Mesenchymal stem cell (in vitro differentiated cells and primary cell): ENCODE data around the gene DENND2A.
A peak's percentile ranks its signal among the peaks of the same experiment; 100 is the strongest.
"Not testable (repeated sequence)": the region's sequence is repeated elsewhere in the genome, so short reads cannot be mapped to it uniquely, and the experiment has no call there.

Experiments
- DNase-seq: peaks from one replicate; pipeline ENCODE4 v3.0.0-alpha.2; 2013
- H2AFZ ChIP-seq: one replicate; pipeline ENCODE4 v1.6.1; 2013; ENCODE audit warnings: low read depth, mild to moderate bottlenecking, control low read depth, inconsistent platforms, low read length, moderate library complexity
- H2AK5ac ChIP-seq: 2 replicates; pipeline ENCODE4 v1.6.1; 2013; ENCODE audit warnings: low read length, moderate library complexity, mild to moderate bottlenecking, inconsistent platforms; ENCODE audit not compliant: severe bottlenecking
- H2BK120ac ChIP-seq: one replicate; pipeline ENCODE4 v1.6.1; 2013; ENCODE audit warnings: low read depth, mild to moderate bottlenecking, inconsistent platforms, low read length, moderate library complexity
- H2BK12ac ChIP-seq, 2 experiments: one replicate each; pipeline ENCODE4 v1.6.1; 2013; ENCODE audit warnings: inconsistent platforms in 2 of 2, low read length in 2 of 2, mild to moderate bottlenecking in 2 of 2, moderate library complexity in 2 of 2, control low read depth in 1 of 2
- H2BK15ac ChIP-seq: one replicate; pipeline ENCODE4 v1.6.1; 2013; ENCODE audit warnings: mild to moderate bottlenecking, low read depth, inconsistent platforms; ENCODE audit not compliant: poor library complexity, severe bottlenecking
- H2BK5ac ChIP-seq: 2 replicates; pipeline ENCODE4 v1.6.1; 2013; ENCODE audit warnings: low read depth, mild to moderate bottlenecking, low read length, control low read depth, inconsistent platforms; ENCODE audit not compliant: poor library complexity, severe bottlenecking
- H3K14ac ChIP-seq, 2 experiments: one replicate each; pipeline ENCODE4 v1.6.1; 2013; ENCODE audit warnings: inconsistent platforms in 2 of 2, low read length in 2 of 2, control low read depth in 1 of 2, mild to moderate bottlenecking in 1 of 2, moderate library complexity in 1 of 2
- H3K18ac ChIP-seq, 2 experiments: one replicate each; pipeline ENCODE4 v1.6.1; 2013; ENCODE audit warnings: inconsistent platforms in 2 of 2, low read length in 2 of 2, control low read depth in 1 of 2, low read depth in 1 of 2, mild to moderate bottlenecking in 1 of 2
- H3K23ac ChIP-seq, 2 experiments: one replicate each; pipeline ENCODE4 v1.6.1; 2013; ENCODE audit warnings: inconsistent platforms in 2 of 2, low read length in 2 of 2, mild to moderate bottlenecking in 2 of 2, moderate library complexity in 2 of 2, control low read depth in 1 of 2
- H3K27ac ChIP-seq: 2 replicates; pipeline ENCODE4 v1.5.1; 2013; ENCODE audit warnings: mild to moderate bottlenecking, moderate library complexity, low read length, control low read depth, inconsistent platforms; ENCODE audit not compliant: poor library complexity, severe bottlenecking
- H3K27me3 ChIP-seq, 2 experiments: 2 replicates each; pipeline versions ENCODE4 v1.6.1 to v1.7.0; 2013; ENCODE audit warnings: low read length in 2 of 2, mild to moderate bottlenecking in 2 of 2, moderate library complexity in 2 of 2, control low read depth in 1 of 2, inconsistent platforms in 1 of 2; ENCODE audit not compliant: control insufficient read depth in 1 of 2, insufficient read depth in 1 of 2
- H3K36me3 ChIP-seq, 2 experiments: 2 replicates each; pipeline versions ENCODE4 v1.6.1 to v1.7.0; 2013; ENCODE audit warnings: low read length in 2 of 2, control low read depth in 1 of 2, inconsistent platforms in 1 of 2, low read depth in 1 of 2, mild to moderate bottlenecking in 1 of 2; ENCODE audit not compliant: insufficient read depth in 2 of 2, control insufficient read depth in 1 of 2
- H3K4ac ChIP-seq, 2 experiments: one replicate each; pipeline ENCODE4 v1.6.1; 2013; ENCODE audit warnings: inconsistent platforms in 2 of 2, low read length in 2 of 2, mild to moderate bottlenecking in 2 of 2, moderate library complexity in 2 of 2, control low read depth in 1 of 2, low read depth in 1 of 2
- H3K4me1 ChIP-seq: 2 replicates; pipeline ENCODE4 v1.6.1; 2013; ENCODE audit warnings: low read depth, low read length, control low read depth; ENCODE audit not compliant: control insufficient read depth, insufficient read depth
- H3K4me2 ChIP-seq: 2 replicates; pipeline ENCODE4 v1.6.1; 2013; ENCODE audit warnings: low read length, mild to moderate bottlenecking, inconsistent platforms; ENCODE audit not compliant: poor library complexity, severe bottlenecking
- H3K4me3 ChIP-seq, 2 experiments: 2 replicates each; pipeline versions ENCODE4 v1.5.1 to v1.7.0; 2013; ENCODE audit warnings: low read length in 2 of 2, mild to moderate bottlenecking in 2 of 2, control low read depth in 1 of 2, low read depth in 1 of 2; ENCODE audit not compliant: insufficient read depth in 1 of 2
- H3K79me1 ChIP-seq: replicated peaks from 2 replicates; pipeline ENCODE4 v1.6.1; 2013; ENCODE audit warnings: mild to moderate bottlenecking, control low read depth, low read length, inconsistent platforms; ENCODE audit not compliant: poor library complexity, severe bottlenecking
- H3K9ac ChIP-seq: 2 replicates; pipeline ENCODE4 v1.7.0; 2013; ENCODE audit warnings: mild to moderate bottlenecking, low read length, moderate library complexity
- H3K9me3 ChIP-seq: 2 replicates; pipeline ENCODE4 v1.7.0; 2013; ENCODE audit warnings: mild to moderate bottlenecking, low read length; ENCODE audit not compliant: control insufficient read depth
- H4K8ac ChIP-seq: one replicate; pipeline ENCODE4 v1.6.1; 2013; ENCODE audit warnings: inconsistent platforms, mild to moderate bottlenecking, low read length, moderate library complexity
- H4K91ac ChIP-seq: one replicate; pipeline ENCODE4 v1.6.1; 2013; ENCODE audit warnings: mild to moderate bottlenecking, low read length, inconsistent platforms
- WGBS: methylation state at CpG from one replicate; pipeline ENCODE4 v1.1.7; 2013; ENCODE audit warnings: mixed read lengths; 5-methylcytosine and 5-hydroxymethylcytosine counted together

DENND2A gene

GRCh38 chr7:140517546-140518369 lies 122.9 kb downstream of the DENND2A start:
- no peak overlapping the region for H4K91ac ChIP-seq
- H3K36me3 ChIP-seq, result peaks cover 13 to 59% of the 10 kb centered on the region in 2 experiments
- H3K27me3 ChIP-seq, result no peaks in the 10 kb centered on the region
- peak overlapping the region; percentile 71 for H3K9ac ChIP-seq
- peaks cover 10% of the 10 kb centered on the region for H3K79me1 ChIP-seq
- H3K4me3 ChIP-seq, result peak overlapping the region in 1 of 2 experiments; percentile 17
- H2AFZ ChIP-seq, result peak overlapping the region; percentile 46
- no peak overlapping the region for H3K27ac ChIP-seq
- H2BK15ac ChIP-seq, result no peak overlapping the region
- H4K8ac ChIP-seq, result no peak overlapping the region
- H2AK5ac ChIP-seq, result no peak overlapping the region
- H3K4ac ChIP-seq, result no peak overlapping the region
- H3K14ac ChIP-seq, result peak overlapping the region in 1 of 2 experiments; percentile 68
- peak overlapping the region in 1 of 2 experiments; percentile 37 for H2BK12ac ChIP-seq
- no peaks in the 10 kb centered on the region for H3K9me3 ChIP-seq
- no peak overlapping the region for H2BK120ac ChIP-seq
- DNase-seq, result peak; percentile 89
- no peak overlapping the region for H3K4me2 ChIP-seq
- no peak overlapping the region for H3K18ac ChIP-seq
- 51% methylated on average over 26 of the region's 31 CpGs for WGBS
- no peak overlapping the region for H3K23ac ChIP-seq
- no peak overlapping the region for H2BK5ac ChIP-seq
- H3K4me1 ChIP-seq, result peaks cover 2% of the 10 kb centered on the region

GRCh38 chr7:140512317-140513000 lies 128.2 kb downstream of the DENND2A start:
- peak overlapping the region; percentile 42 for H4K8ac ChIP-seq
- H3K36me3 ChIP-seq, result peaks cover 0 to 11% of the 10 kb centered on the region in 2 experiments
- no peak overlapping the region for H3K27ac ChIP-seq
- peaks cover 8% of the 10 kb centered on the region for H3K4me1 ChIP-seq
- no peak overlapping the region for H2BK120ac ChIP-seq
- H2BK15ac ChIP-seq, result no peak overlapping the region
- H3K18ac ChIP-seq, result no peak overlapping the region
- DNase-seq, result peak; percentile 21
- H2BK5ac ChIP-seq, result no peak overlapping the region
- H3K14ac ChIP-seq, result no peak overlapping the region
- H3K27me3 ChIP-seq, result no peaks in the 10 kb centered on the region
- no peak overlapping the region for H3K9ac ChIP-seq
- H3K4me2 ChIP-seq, result peak overlapping the region; percentile 52
- no peak overlapping the region for H2AFZ ChIP-seq
- H3K79me1 ChIP-seq, result peaks cover 2% of the 10 kb centered on the region
- H3K4me3 ChIP-seq, result no peak overlapping the region
- H2AK5ac ChIP-seq, result no peak overlapping the region
- 52% methylated on average over 9 of the region's 9 CpGs for WGBS
- H3K4ac ChIP-seq, result no peak overlapping the region
- H2BK12ac ChIP-seq, result no peak overlapping the region
- H4K91ac ChIP-seq, result no peak overlapping the region
- H3K23ac ChIP-seq, result no peak overlapping the region
- H3K9me3 ChIP-seq, result no peaks in the 10 kb centered on the region

- Histone ChIP-seq H3K79me1 (no peaks in the 10 kb centered on the region), H3K9me3 (no peaks in the 10 kb centered on the region), H3K14ac (no peak overlapping the region), H3K36me3 (no peaks in the 10 kb centered on the region), H3K4me1 (peaks cover 18% of the 10 kb centered on the region), H2BK12ac (no peak overlapping the region), H3K9ac (no peak overlapping the region), H2AFZ (no peak overlapping the region), H3K27me3 (no peaks in the 10 kb centered on the region), H3K23ac (no peak overlapping the region), H3K4me3 (no peak overlapping the region), H4K8ac (no peak overlapping the region), H3K4ac (no peak overlapping the region), H4K91ac (no peak overlapping the region), H2BK15ac (no peak overlapping the region), H3K18ac (no peak overlapping the region), H2BK120ac (no peak overlapping the region), H3K27ac (no peak overlapping the region), H3K4me2 (no peak overlapping the region), H2BK5ac (no peak overlapping the region), H2AK5ac (no peak overlapping the region)
- 86% methylated on average over 3 of the region's 5 CpGs for WGBS
- no peak for DNase-seq
Measured at GRCh38 chr7:140509789-140510188, 130.8 kb downstream of the DENND2A start.

GRCh38 chr7:140507556-140507955 lies 133.1 kb downstream of the DENND2A start:
- H3K79me1 ChIP-seq, H4K91ac ChIP-seq, H3K36me3 ChIP-seq, H3K14ac ChIP-seq, H2AFZ ChIP-seq, H3K4me2 ChIP-seq, H3K4ac ChIP-seq, H3K4me3 ChIP-seq, H3K27ac ChIP-seq, H3K27me3 ChIP-seq, H2BK15ac ChIP-seq, H3K9ac ChIP-seq, DNase-seq, H3K18ac ChIP-seq, H2BK120ac ChIP-seq, H3K23ac ChIP-seq, H4K8ac ChIP-seq, H2BK5ac ChIP-seq, H2AK5ac ChIP-seq, H2BK12ac ChIP-seq, H3K9me3 ChIP-seq: not testable (repeated sequence)
- WGBS, result 91% methylated on average over 6 of the region's 6 CpGs
- H3K4me1 ChIP-seq, result peaks cover 16% of the 10 kb centered on the region
